HG03575 (cell line): ENCODE results near the gene CCDC149.

ENCODE experiments used
- ATAC-seq: cut with Tn5 transposase; IDR thresholded peaks from one replicate; pipeline ENCODE4 v1.9.1; 2021; ENCODE audit not compliant: unreplicated experiment, insufficient number of reproducible peaks, low FRiP score; ENCODE audit errors: extremely low read depth

The CCDC149 gene

DNA sequence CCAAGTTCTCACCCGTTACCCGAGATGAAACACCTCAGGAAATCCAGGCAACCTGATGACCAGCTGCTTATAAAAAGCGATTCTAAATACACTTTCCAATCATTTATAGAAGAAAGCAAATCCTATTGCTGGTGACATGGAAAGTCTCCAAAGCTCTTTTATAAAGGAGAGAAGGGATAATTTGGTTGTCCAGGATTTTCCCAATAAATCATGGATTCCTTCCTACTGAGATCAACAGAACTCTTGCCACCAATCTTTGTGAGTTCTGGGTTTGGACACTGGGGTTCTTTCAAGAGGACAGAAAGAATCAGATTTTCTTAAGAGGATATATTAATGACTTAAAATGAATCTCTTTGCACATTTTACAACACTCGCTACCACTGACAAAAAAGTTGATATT lies 142.2 kb downstream of the CCDC149 start:
- ATAC-seq = no peak

DNA sequence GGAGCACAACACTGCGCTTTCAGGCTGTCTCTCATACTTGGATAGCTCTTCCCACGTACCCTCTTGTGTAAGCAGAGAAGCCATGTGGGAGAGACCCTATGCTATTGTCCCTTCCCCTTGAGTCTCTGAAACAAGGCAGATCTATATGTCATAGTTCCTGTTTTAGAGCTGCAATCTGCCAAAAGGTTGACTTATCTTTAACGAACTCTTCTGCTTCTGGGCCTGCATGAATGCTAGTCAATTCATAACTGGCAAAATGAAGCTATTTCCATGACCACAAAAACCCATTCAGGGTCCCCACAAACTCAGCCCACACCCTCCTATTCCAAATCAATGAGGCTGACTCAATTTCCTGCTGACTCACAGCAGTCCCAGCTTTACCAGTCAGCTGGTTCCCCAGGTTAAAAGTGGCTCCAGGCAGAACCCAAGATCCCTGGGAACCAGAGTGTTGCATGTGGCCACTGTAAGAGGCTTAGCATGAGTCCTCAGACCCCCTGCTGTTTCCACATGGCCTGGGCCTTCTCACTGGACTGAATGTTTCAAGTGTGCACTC lies 142.7 kb downstream of the CCDC149 start:
- ATAC-seq = peak; percentile 44

DNA sequence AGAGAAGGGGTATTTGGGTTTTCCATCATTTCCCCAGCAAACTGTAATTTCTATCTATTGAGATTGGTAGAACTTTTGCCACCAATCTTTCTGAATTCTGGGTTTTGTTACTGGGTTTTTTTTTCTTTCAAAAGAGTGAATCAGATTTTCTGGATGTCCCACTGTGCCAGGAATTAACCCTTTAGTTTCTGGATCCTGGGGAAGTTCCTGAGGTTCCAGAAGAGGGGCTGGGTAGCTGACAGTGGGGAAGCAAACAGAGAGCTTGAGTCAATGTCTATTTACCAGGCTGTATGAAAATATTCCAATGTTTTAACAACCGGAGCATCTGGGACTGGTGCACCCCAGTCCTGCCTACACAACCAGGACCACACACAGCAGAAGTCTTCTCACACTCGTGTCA lies 143.3 kb downstream of the CCDC149 start:
- ATAC-seq = no peak

- ATAC-seq = peak; percentile 69
Observed at GRCh38 chr4:24768604-24769003, 144.2 kb downstream of the CCDC149 start.

GRCh38 chr4:24768006-24768405 lies 144.8 kb downstream of the CCDC149 start:
- ATAC-seq = no peak

DNA sequence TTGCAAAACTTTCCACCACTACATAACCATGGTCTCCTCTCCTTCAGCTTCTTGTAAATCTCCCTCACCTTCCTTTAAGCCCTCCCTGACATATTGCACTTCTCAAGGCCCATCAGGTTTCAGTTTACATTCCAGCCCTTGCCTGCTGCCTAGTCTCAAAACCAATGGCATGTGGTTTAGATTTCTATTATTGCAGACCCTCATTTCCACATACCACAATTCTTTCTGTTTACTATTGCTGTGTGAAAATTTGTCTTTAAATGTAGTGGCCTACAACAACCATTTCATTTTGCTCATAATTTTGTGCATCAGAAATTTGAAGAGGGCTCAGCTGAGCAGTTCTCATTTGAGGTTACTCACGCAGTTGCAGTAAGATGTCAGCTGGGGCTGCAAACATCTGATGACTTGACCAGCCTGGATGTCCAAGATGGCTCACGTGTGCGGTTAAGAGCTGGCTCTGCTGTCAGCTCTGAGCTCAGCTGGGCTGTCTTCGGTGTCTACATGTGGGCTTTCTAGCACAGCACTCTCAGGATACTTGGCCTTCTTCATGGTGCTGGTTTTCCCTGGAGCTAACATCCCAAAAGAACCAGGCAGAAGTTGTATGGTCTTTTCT lies 147.4 kb downstream of the CCDC149 start:
- ATAC-seq = no peak

DNA sequence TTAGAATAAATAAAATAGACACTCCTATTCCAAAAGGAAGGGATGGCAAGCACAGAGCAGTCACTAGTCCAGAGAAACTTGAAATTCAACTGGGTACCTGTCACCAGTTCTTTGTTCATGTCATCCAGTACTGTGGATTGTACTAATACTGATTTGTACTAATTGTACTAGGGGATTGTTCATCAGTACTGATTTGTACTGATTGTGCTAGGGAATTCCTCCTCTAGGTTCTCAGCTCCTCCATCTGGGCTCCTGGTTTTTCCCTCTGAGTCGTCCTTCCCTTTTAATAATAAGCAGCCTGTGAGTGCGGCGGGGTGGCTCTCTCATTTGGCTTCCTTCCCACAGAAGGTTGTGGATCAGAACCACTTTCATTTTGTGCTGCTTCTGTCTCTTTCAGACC lies 148.5 kb downstream of the CCDC149 start:
- no peak for ATAC-seq

DNA sequence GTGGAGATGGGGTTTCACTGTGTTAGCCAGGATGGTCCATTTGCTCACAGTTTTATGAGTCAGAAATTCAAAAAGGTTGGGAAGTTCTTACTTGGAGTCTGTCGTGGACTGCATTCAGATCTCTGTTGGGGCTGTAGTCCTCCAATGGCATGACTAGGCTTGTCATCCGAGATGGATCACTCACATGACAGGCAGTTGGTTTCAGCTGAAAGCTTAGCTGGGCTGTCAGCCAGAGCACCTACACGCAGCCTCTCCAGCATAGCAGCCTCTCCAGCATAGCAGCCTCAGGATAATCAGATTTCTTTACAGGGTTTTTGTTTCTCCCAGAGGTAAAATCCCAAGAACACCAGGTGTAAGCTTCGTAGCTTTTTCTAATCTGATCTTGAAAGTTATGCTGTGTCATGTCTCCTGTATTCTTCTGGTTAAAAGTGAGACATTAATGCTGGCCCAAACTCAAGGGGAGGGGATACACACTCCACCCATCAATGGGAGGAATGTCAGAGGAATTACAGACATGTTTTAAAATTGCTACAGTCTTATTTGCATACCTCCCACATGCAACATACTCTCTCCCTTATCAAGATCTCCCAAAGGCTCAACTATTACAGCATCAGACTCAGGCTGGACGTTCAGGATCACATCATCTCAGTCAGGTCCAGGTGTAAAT lies 149.1 kb downstream of the CCDC149 start:
- no peak for ATAC-seq
